Putamen (tissue), 1 donor: Measurements from ENCODE around the gene GLB1L.
"Not testable (repeated sequence)": the region's sequence is repeated elsewhere in the genome, so short reads cannot be mapped to it uniquely, and the experiment has no call there.

Experiments used
- DNase-seq: peaks from one replicate; pipeline ENCODE4 v3.0.0-alpha.2; 2016; ENCODE audit warnings: low spot score

Gene GLB1L

GRCh38 chr2:219245148-219245898 lies at the start of gene GLB1L, which contains the start of gene STK16:
GLB1L (minus strand) TSS chr2:219245444; CDS start chr2:219243573, 1,871 bp downstream.
STK16 (plus strand) TSS chr2:219245479; CDS start chr2:219246000, 521 bp downstream.
- peak; percentile 90 for DNase-seq

GRCh38 chr2:219294356-219295351 lies 49.4 kb upstream of the GLB1L start:
- DNase-seq = peak; percentile 76

GRCh38 chr2:219293736-219294231 lies 48.5 kb upstream of the GLB1L start:
- no peak for DNase-seq

- DNase-seq = no peak
Measured at GRCh38 chr2:219292616-219293015, 47.4 kb upstream of the GLB1L start.

- no peak for DNase-seq
Measured at GRCh38 chr2:219291910-219292490, 46.8 kb upstream of the GLB1L start.

- no peak for DNase-seq
Measured at GRCh38 chr2:219291394-219291793, 46.1 kb upstream of the GLB1L start.

GRCh38 chr2:219290381-219291171 lies 45.3 kb upstream of the GLB1L start:
- no peak for DNase-seq

- peak; percentile 86 for DNase-seq
Measured at GRCh38 chr2:219289537-219290361, 44.5 kb upstream of the GLB1L start.

- DNase-seq = no peak
Measured at GRCh38 chr2:219289195-219289536, 43.9 kb upstream of the GLB1L start.

- no peak for DNase-seq
Measured at GRCh38 chr2:219287580-219288265, 42.5 kb upstream of the GLB1L start.

GRCh38 chr2:219287116-219287440 lies 41.8 kb upstream of the GLB1L start:
- not testable (repeated sequence) for DNase-seq

GRCh38 chr2:219286436-219287115 lies 41.3 kb upstream of the GLB1L start:
- DNase-seq = no peak

- DNase-seq = peak; percentile 78
Measured at GRCh38 chr2:219285894-219286425, 40.7 kb upstream of the GLB1L start.

- DNase-seq = no peak
Measured at GRCh38 chr2:219285373-219285735, 40.1 kb upstream of the GLB1L start.

- DNase-seq = no peak
Measured at GRCh38 chr2:219284501-219285372, 39.5 kb upstream of the GLB1L start.

GRCh38 chr2:219282943-219283581 lies 37.8 kb upstream of the GLB1L start:
- DNase-seq = no peak

GRCh38 chr2:219282375-219282774 lies 37.1 kb upstream of the GLB1L start:
- peak; percentile 85 for DNase-seq

GRCh38 chr2:219281588-219281987 lies 36.3 kb upstream of the GLB1L start:
- no peak for DNase-seq
